ENCODE measurements around the gene ARHGAP40. TPM values are rescaled to one million over a fixed set of nuclear protein-coding genes. Genes with fewer than 3 reads are reported as not detected.

The ARHGAP40 gene
- total and polyA plus RNA-seq, 2 of the 8 experiments (the other 6 are each of a cell fraction or from before 2014, with no cell fraction given): 0.74 to 1.4 TPM

- H3K79me1 ChIP-seq (ENCODE audit: low read depth, low read length): no peaks in the 10 kb centered on the region
- no peak overlapping the region for H2BK20ac ChIP-seq (ENCODE audit: low read length)
- peak; percentile 78 for FAIRE-seq
- no peak overlapping the region for H2BK12ac ChIP-seq (ENCODE audit: low read depth, low read length)
- ChIA-PET CTCF (ENCODE audit: partially characterized antibody) (interaction anchor here (0.8 to 2.0 kb wide), 11 partner anchors 10 to 46 kb away, joined by 3 to 7 read pairs (median 4); no protein-coding TSS in a partner anchor), POLR2A (ENCODE audit: partially characterized antibody) (interaction anchor here (1.3 kb wide), 1 partner anchor 21 kb away, joined by 4 read pairs; no protein-coding TSS in a partner anchor)
- H3K23me2 ChIP-seq (ENCODE audit: low read depth, low read length): no peaks in the 10 kb centered on the region
- no peak overlapping the region for H3K23ac ChIP-seq (ENCODE audit: insufficient read length)
- H2AFZ ChIP-seq (ENCODE audit: low read length): no peak overlapping the region
- no peak overlapping the region for H4K91ac ChIP-seq (replicated peaks; ENCODE audit: insufficient read length, low read length)
- peak in 1 of 2 experiments; percentile 85 for DNase-seq (ENCODE audit: low read depth in 1 of 2, low spot score in 2 of 2)
- WGBS, 2 experiments (ENCODE audit: extremely low coverage in 1 of 2, insufficient coverage in 1 of 2, insufficient read length in 1 of 2, insufficient replicate concordance in 2 of 2, low coverage in 1 of 2, low lambda C conversion rate in 2 of 2, missing lambda C conversion rate in 1 of 2): 23% methylated on average over 14 of the region's 14 CpGs; no CpG with 5 or more reads in 1 of the 2 experiments
- no peaks in the 10 kb centered on the region for H3K9me3 ChIP-seq (ENCODE audit: insufficient read depth in 2 of 2, low read depth in 1 of 2, low read length in 1 of 2)
- H3K56ac ChIP-seq (replicated peaks; ENCODE audit: insufficient read length, low read depth, low read length): no peak overlapping the region
- no peak overlapping the region for H2BK120ac ChIP-seq (replicated peaks; ENCODE audit: low read depth, low read length)
- H2AK5ac ChIP-seq (ENCODE audit: low read depth, low read length): no peak overlapping the region
- peaks cover 0 to 5% of the 10 kb centered on the region in 2 experiments for H4K20me1 ChIP-seq (replicated peaks in 1 of 2; ENCODE audit: control insufficient read depth in 1 of 2, insufficient read depth in 2 of 2, low read length in 2 of 2)
- no peak overlapping the region for H3K18ac ChIP-seq (ENCODE audit: extremely low read depth, low read length)
- peaks cover 0 to 10% (median 1%) of the 10 kb centered on the region in 4 experiments; a peak in 2 of 7 replicates for H3K27me3 ChIP-seq (replicated peaks in 1 of 4; ENCODE audit: control insufficient read depth in 3 of 4, extremely low read depth in 1 of 4, insufficient read depth in 3 of 4, low read length in 3 of 4)
- no peak overlapping the region for H2BK15ac ChIP-seq (ENCODE audit: low read length)
- no peak overlapping the region for H4K5ac ChIP-seq (ENCODE audit: insufficient read length, low read depth, low read length)
- no peak overlapping the region for H2BK5ac ChIP-seq (ENCODE audit: low read depth, low read length)
- no peaks in the 10 kb centered on the region for H3K36me3 ChIP-seq (ENCODE audit: control insufficient read depth in 2 of 4, insufficient read depth in 4 of 4, low read length in 3 of 4)
- H3K4me2 ChIP-seq (ENCODE audit: insufficient read depth in 1 of 2, low read depth in 2 of 2, low read length in 2 of 2): no peak overlapping the region
- H3K79me2 ChIP-seq (ENCODE audit: control insufficient read depth in 1 of 2, insufficient read depth in 2 of 2, low read length in 2 of 2): no peaks in the 10 kb centered on the region
- no peak overlapping the region for H3K4me3 ChIP-seq (ENCODE audit: extremely low read depth in 1 of 4, insufficient read depth in 2 of 4, low read depth in 3 of 4, low read length in 4 of 4)
- no peak overlapping the region for H3K9ac ChIP-seq (replicated peaks in 1 of 4; ENCODE audit: extremely low read depth in 1 of 4, low read depth in 3 of 4, low read length in 3 of 4)
- no peaks in the 10 kb centered on the region for H3K4me1 ChIP-seq (replicated peaks in 1 of 4; ENCODE audit: control insufficient read depth in 3 of 4, insufficient read depth in 4 of 4, low read length in 3 of 4)
- no peak overlapping the region for H3K14ac ChIP-seq (ENCODE audit: insufficient read length)
- H4K8ac ChIP-seq (ENCODE audit: extremely low read depth, insufficient read depth, low read length): no peak overlapping the region
- no peak overlapping the region for H3K27ac ChIP-seq (ENCODE audit: low read depth, low read length)
- no peak overlapping the region for H3K4ac ChIP-seq (replicated peaks; ENCODE audit: insufficient read length, low read depth, low read length)
- TF ChIP-seq POLR2A (IDR thresholded peaks at IDR 0.05; ENCODE audit: control extremely low read depth in 1 of 2, low read depth in 2 of 2, low read length in 2 of 2): no peak
- TF ChIP-seq TAF7 (optimal IDR thresholded peaks at IDR 0.05; ENCODE audit: borderline replicate concordance, low read depth, low read length): peak; percentile 73
- TF ChIP-seq FOSL1 (IDR thresholded peaks at IDR 0.05; ENCODE audit: insufficient read depth, low read depth, low read length): no peak
- TF ChIP-seq ASH2L (IDR thresholded peaks at IDR 0.05; ENCODE audit: low read length): no peak
- no peak for TF ChIP-seq JUND (IDR thresholded peaks at IDR 0.05; ENCODE audit: low read length)
- TF ChIP-seq POU5F1 (IDR thresholded peaks at IDR 0.05; ENCODE audit: low read depth, low read length): no peak
- TF ChIP-seq MAFK (IDR thresholded peaks at IDR 0.05; ENCODE audit: low read depth, low read length): no peak
- no peak for TF ChIP-seq SIX5 (IDR thresholded peaks at IDR 0.05; ENCODE audit: low read depth, low read length)
- TF ChIP-seq, protein P1, sequence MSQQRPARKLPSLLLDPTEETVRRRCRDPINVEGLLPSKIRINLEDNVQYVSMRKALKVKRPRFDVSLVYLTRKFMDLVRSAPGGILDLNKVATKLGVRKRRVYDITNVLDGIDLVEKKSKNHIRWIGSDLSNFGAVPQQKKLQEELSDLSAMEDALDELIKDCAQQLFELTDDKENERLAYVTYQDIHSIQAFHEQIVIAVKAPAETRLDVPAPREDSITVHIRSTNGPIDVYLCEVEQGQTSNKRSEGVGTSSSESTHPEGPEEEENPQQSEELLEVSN (IDR thresholded peaks at IDR 0.05): no peak
- TF ChIP-seq TBP (IDR thresholded peaks at IDR 0.05; ENCODE audit: low read depth, low read length): no peak
- TF ChIP-seq SUZ12 (IDR thresholded peaks at IDR 0.05; ENCODE audit: low read length): no peak
- no peak for TF ChIP-seq TAF1 (IDR thresholded peaks at IDR 0.05; ENCODE audit: low read depth, low read length)
- TF ChIP-seq CBX5 (IDR thresholded peaks at IDR 0.05; ENCODE audit: low read depth, low read length): no peak
Observed at GRCh38 chr20:38685853-38686473, 84.4 kb downstream of the ARHGAP40 start.

Data from H1 (cell line).